HG02970 (cell line): ENCODE results near the gene MYRFL.
"Not testable (repeated sequence)": the region's sequence is repeated elsewhere in the genome, so short reads cannot be mapped to it uniquely, and the experiment has no call there.

Source experiments
- ATAC-seq: cut with Tn5 transposase; IDR thresholded peaks from one replicate; pipeline ENCODE4 v1.9.1; 2021; ENCODE audit warnings: mild to moderate bottlenecking, moderate library complexity, moderate number of reproducible peaks; ENCODE audit not compliant: unreplicated experiment, low FRiP score

The MYRFL gene

DNA sequence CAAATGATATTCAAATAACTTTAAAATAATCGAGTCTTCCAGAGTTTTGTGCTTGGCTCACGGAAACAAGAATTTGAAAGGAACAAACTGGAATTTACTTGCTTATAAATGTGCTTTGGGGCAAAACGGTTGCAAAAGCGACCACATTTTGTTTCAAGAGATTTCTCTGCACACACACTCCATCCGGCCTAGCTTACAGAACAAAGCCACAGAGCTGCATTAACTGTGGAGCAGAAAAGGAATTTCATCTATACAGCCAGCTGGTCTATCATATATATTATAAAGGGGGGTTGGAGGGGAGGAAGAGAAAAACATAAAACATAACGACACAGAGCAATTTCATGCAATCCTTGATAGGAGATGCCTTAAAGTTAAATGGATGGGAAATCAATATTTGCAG lies 153.0 kb downstream of the MYRFL start:
- no peak for ATAC-seq

DNA sequence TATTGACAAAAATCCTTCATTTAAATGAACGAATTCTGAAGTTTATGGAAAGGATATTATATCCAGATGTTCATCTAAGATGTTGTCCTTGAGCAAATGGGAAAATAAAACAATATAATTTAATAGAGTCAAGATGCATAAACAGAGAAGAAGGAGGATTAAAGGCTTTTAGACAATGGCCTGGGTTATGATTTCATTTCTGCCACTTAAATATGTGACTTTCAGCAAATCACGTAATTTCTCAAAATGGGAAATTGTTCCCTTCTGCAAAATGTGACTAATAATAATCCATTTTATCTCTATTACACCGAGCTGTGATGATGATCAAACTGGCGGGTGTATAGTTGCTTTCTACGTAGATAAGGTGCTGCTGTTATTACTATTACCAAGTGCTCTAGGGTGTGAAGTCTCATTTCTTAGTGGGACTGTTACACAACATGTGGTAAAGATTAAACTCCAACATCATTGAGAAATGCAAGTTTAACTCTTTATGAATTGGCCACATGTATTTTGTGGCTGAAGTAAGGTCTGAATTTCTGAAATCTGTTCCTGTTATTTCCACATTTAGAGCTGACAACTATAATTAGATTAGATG lies 157.0 kb downstream of the MYRFL start:
- no peak for ATAC-seq

DNA sequence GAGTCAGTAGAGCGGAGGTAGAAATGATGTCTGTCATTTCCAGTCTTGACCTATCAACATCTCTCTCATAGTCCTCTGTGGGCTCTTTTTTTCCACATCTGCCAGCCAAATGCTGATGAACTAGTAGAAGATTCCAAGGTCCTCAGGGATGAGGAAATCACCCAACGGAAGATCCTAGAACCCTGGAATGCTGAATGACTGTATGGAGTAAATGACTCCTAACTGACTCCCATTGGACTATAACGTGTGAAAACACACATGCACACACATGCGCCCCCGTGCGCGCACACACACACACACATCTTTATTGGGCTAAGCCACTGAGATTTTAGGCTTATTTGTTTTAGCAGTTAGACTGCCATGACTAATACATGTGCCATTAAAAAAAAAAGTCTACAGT lies 159.2 kb downstream of the MYRFL start:
- ATAC-seq: no peak

DNA sequence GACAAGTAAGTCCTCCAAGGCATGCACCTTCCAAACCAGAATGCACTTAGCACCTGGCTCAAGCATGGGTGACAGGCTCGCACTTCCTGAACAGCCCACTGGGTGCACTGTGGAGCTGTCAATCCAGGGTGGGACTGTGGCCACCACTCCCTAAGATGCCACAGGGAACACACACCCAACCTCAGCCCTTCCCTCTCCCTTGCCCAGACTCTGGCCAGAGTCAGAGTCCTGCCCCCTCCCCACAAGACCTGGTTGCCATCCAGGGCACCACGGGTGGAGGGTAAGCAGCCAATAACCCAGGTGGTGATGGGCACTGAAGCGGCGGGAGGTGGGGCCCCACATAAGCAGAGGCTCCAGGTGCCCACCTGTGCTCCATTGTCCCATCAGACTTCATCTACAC lies 160.6 kb downstream of the MYRFL start:
- ATAC-seq: peak; percentile 76

DNA sequence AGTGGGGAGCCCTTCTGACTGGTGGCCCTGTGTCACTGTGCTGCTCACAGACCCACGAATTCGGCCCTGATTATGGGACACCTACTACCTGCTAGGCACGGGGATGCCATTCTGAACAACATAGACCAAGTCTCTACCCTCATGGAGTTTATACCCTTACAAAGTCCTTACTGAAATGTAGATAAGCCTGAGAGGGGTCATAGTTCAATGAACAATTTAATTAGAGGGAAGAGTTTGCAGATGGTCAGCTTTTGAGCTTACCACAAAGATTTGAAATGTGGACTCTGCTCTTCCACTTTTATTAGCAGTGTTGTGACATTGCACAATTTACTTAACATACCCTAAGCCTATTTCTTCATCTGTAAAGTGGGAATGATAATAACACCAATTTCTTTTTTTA lies 161.1 kb downstream of the MYRFL start:
- no peak for ATAC-seq

- ATAC-seq: no peak
Observed at GRCh38 chr12:69987579-69988091, 162.6 kb downstream of the MYRFL start.

DNA sequence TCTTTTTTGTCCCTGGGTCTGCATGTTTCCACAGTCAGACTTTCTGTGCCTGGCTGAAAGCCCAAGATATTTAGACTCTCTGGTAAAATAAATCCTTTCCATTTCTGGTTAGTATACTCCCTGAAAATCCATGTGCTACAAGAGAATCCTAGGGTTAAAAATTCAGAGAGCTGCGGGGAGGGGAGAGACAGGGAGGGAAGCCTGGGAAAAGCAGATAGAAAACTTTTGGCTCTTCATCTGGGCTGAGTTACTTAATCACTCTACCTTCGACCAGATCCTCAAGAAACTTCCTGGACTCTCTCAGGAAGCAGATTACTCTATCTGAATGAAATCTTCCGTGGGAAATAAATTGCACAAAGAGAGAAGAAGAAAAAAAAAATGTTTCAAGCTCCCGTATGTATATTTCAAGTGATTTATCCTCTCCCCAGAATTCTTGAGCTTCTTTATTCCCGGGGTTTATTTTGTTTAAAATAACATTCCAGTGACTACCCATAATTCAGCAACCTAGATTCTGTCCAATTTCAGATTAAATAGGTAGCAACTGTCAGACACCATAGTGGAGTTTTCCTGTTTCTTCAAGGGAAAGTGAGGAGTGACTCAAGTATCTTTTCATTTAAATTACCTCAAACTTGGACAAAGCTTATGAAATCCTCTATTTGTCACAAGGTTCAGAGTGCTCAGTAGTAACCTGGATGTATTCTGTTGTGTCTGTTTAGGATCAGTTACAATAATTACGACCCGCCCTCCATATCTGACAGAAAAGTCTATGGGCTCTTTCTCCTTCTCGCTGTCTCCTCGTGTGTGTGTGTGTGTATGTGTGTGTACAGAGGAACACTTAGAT lies 163.7 kb downstream of the MYRFL start:
- no peak for ATAC-seq

- ATAC-seq: no peak
Observed at GRCh38 chr12:69991690-69992288, 166.8 kb downstream of the MYRFL start.

DNA sequence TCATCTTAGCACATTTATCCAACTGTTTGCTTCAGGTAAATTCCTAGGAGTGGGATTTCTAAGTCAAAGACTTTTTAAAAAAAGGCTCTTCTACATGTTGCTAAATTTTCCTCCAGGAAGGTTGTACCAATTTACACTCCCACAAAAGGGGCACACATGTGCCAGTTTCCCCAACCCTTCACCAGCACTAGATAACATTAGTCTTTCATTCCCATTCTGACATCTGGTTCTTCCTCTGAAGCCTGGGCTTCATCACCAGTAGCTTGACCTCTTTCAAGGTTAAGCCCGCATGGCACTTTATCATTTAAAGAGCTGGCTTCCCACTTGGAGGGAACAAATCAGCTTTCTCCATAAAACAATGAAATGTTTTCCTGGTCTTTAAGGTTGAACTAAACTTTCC lies 168.4 kb downstream of the MYRFL start:
- no peak for ATAC-seq

DNA sequence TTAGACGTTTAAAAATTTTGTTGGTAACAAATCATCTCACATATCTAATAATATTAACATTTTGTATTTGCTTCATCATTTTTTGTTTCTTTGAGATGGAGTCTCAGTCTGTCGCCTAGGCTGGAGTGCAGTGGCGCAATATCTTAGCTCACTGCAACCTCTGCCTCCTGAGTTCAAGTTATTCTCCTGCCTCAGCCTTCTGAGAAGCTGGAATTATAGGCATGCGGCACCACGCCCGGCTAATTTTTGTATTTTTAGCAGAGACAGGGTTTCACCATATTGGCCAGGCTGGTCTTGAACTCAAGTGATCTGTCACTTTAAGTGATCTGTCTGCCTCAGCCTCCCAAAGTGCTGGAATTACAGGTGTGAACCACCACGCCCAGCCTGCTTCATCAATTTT lies 169.1 kb downstream of the MYRFL start:
- not testable (repeated sequence) for ATAC-seq

GRCh38 chr12:69994724-69995173 lies 169.7 kb downstream of the MYRFL start:
- ATAC-seq: no peak

- ATAC-seq: no peak
Observed at GRCh38 chr12:69996241-69996640, 171.2 kb downstream of the MYRFL start.

DNA sequence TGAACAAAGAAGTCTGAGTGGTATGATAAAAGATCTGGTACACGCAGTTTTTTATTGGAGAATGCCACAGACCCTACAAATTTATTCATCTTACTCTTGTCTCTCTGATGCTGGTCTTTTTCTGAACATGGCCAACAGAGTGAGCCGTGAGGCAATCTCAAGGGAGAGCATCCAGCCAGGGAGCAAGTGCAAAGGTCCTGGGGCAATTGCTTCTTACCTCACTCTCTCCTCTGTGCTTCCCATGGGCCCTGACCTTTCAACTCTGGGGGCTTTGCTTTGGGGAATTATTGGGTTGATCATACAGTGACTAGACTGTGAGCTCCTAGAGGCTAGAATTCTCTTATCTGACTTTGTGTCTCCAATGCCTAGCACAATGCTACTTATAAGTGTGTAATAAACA lies 171.7 kb downstream of the MYRFL start:
- ATAC-seq: no peak

DNA sequence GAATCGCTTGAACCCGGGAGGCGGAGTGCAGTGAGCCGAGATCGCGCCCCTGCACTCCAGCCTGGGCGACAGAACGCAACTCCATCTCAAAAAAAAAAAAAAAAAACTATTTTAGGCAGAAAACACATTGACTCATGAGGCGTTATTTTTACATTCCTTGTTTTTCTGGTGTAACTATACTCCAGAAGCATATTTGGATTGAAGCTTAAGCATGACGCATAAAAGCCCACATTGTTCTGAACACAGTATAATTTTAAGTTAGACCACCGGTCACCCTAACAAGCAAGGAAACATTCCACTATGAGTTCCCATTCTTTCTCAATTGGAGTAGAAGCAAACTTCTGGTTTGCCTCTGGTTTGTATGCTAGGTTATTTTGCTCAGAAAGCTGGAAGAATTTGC lies 173.0 kb downstream of the MYRFL start:
- no peak for ATAC-seq

- no peak for ATAC-seq
Observed at GRCh38 chr12:69998922-69999321, 173.9 kb downstream of the MYRFL start.

DNA sequence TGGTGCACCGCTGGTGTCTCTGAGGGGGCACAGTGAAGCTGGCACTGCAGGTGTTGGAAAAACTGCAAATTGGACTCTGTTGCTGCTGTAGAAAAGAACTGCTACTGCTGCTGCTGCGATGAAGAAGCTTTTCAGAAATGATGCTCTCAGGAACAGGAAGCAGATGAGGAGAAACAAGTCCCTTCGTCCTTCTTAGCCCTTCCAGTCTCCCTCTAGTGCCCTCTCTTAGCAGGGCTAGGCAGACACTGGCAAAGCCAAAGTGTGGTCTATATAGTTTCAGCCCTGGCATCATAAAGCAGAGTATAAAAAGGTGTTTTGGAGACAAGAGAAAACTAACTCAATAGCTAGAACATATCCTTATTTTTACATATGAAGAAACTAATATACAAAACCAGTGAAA lies 174.5 kb downstream of the MYRFL start:
- ATAC-seq: no peak

DNA sequence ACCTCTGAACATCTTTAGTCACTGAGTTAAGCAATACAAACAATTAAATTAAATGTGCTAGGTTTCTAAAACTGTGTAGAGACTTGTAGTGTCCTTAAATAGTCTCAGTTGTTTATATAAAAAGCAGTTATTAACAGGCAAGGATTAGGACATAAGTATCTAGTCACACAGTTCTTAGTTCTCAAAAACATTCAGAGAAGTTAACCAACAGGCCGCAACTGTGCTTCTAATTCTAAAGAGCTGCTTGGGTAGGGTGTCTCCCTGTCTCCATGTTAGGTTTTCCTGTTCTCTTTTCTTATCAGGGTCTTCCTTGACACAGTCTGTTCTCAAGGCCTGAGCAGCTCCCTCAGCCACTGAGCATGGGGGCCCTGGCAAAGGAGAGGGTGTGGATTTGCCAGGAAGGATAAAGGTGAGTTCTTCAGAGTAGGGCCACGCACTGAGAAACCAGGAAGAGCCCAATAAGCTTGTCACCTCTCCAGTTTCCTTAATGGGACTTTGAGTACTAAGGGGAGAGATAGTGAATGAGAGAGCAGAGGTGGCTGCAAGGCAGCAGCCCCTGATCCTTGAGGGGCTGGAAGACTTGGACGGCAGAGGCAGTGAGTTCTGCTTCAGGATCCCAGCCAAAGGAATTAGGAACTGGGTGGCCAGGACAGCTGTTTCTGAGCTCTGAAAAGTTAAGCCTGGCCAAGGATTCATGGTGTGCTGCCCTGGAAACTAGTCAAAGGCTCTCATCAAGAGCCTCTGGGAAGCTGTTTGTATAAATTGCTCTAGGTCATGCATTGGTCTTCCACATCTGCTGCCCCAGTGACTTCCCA lies 177.3 kb downstream of the MYRFL start:
- no peak for ATAC-seq

GRCh38 chr12:70002912-70003255 lies 177.9 kb downstream of the MYRFL start:
- ATAC-seq: no peak

GRCh38 chr12:70005864-70006618 lies 181.0 kb downstream of the MYRFL start:
- no peak for ATAC-seq

DNA sequence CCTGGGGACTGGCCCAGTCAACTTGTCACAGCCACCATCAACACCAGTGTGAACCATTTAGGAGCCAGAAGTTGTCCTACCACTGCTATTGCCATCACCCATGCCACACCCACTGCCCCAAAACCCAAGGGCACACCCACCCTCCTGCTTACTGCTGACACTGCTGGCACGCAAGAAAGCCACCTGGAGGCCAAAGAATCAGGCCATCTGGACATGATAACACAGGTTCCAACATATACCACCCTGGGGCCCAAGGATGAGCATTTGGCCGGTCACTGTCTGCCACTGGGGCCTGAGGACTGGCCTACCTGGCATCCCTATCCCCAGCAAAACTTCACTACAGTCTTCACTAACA lies 181.6 kb downstream of the MYRFL start:
- ATAC-seq: no peak
